ENCODE results near the gene RPEL1. TPM values are rescaled to one million over a fixed set of nuclear protein-coding genes. Genes with fewer than 3 reads are reported as not detected.

The RPEL1 gene
- total RNA-seq, result 0.09 TPM in 1 of 2 replicates, not detected in the other

GRCh38 chr10:103245587-103245986 lies at the start of gene RPEL1:
Gene RPEL1 (plus strand): TSS chr10:103245887. CDS start chr10:103245997, 110 bp downstream.

GRCh38 chr10:103276896-103277712 lies 31.4 kb downstream of the RPEL1 start, which contains the start of gene INA:
Gene INA (plus strand): TSS chr10:103277138. CDS start chr10:103277212, 74 bp downstream.

Other genes starting within 250 kb of the RPEL1 start
- 48.7 and 70.2 TPM in 2 replicates for gene NT5C2, start 52.6 kb upstream of the RPEL1 start, total RNA-seq
- gene INA, start 31.3 kb downstream of the RPEL1 start, total RNA-seq, result 0.30 and 2.5 TPM in 2 replicates
- gene PCGF6, start 105.3 kb downstream of the RPEL1 start, total RNA-seq, result 8.9 and 10.2 TPM in 2 replicates
- gene TAF5, start 122.1 kb downstream of the RPEL1 start, total RNA-seq, result 3.9 and 4.8 TPM in 2 replicates
- gene ATP5MK, start 150.6 kb downstream of the RPEL1 start, total RNA-seq, result 115 and 210 TPM in 2 replicates
- 29.7 and 63.7 TPM in 2 replicates for gene PDCD11, start 150.7 kb downstream of the RPEL1 start, total RNA-seq
- gene CALHM2, start 206.5 kb downstream of the RPEL1 start, total RNA-seq, result 9.2 and 12.1 TPM in 2 replicates
- gene CALHM1, start 213.0 kb downstream of the RPEL1 start, total RNA-seq, result not detected in 2 replicates
- not detected in 2 replicates for gene CALHM3, start 233.4 kb downstream of the RPEL1 start, total RNA-seq
- gene NEURL1, start 247.8 kb downstream of the RPEL1 start, total RNA-seq, result 0.18 and 0.59 TPM in 2 replicates

Data from smooth muscle cell of the umbilical artery (primary cell).